Left lung (tissue), 10 donors: ENCODE measurements around the gene MXD3. TPM values are rescaled to one million over a fixed set of nuclear protein-coding genes. Genes with fewer than 3 reads are reported as not detected.

ENCODE experiments used
- ATAC-seq: fragments of 200-7000 bp; cut with Tn5 transposase; one replicate; pipeline ENCODE4 v1.9.1; 2020; ENCODE audit warnings: moderate library complexity
- DNase-seq, 4 donors: peaks; one replicate each; pipeline ENCODE4 v3.0.0-alpha.2; 2013 to 2020
- H3K27ac ChIP-seq, 2 donors: fragments of 200-600 bp; sonication (generic) in 1 of 2; one replicate each; pipeline versions ENCODE4 v1.5.0 to v1.8.0; 2020 to 2021
- H3K27me3 ChIP-seq, 2 donors: fragments of 200-600 bp; sonication (generic) in 1 of 2; one replicate each; pipeline versions ENCODE4 v1.5.0 to v1.8.0; 2020 to 2021
- H3K36me3 ChIP-seq, 2 donors: fragments of 200-600 bp; sonication (generic) in 1 of 2; one replicate each; pipeline versions ENCODE4 v1.5.0 to v1.8.0; 2020 to 2021
- H3K4me1 ChIP-seq, 2 donors: fragments of 200-600 bp; one replicate each; pipeline ENCODE4 v1.8.0; 2021
- H3K4me3 ChIP-seq, 2 donors: fragments of 200-600 bp; sonication (generic) in 1 of 2; one replicate each; pipeline versions ENCODE4 v1.5.0 to v1.8.0; 2020 to 2021; ENCODE audit warnings: mild to moderate bottlenecking in 1 of 2
- H3K9me3 ChIP-seq, 2 donors: fragments of 200-600 bp; sonication (generic) in 1 of 2; one replicate each; pipeline versions ENCODE4 v1.5.0 to v1.8.0; 2020 to 2021
- intact Hi-C, 2 donors: fragments of 100-400 bp; cut with DNase I; formaldehyde crosslinking; loops; one replicate each; pipeline versions ENCODE4 v1.11.2 to v1.14.2; 2022
- polyA plus RNA-seq, 6 donors: library from polyadenylated mRNA; unstranded; fragments of 120-200 nt; gene quantifications; one replicate each; pipeline ENCODE4 v1.2.1, GENCODE V29; 2013; ENCODE audit not compliant: insufficient read length in 6 of 6
- total RNA-seq, 2 donors: library from RNA; stranded (reverse); fragmentation: NEBNext Ultra II Directional; extraction: Animal tissue kit (Norgen Biotek cat#: 25700); gene quantifications; one replicate each; pipeline ENCODE4 v1.2.1, GENCODE V29; 2021
- TF ChIP-seq, protein P1 (sequence below), 2 donors: fragments of 200-600 bp; sonication (generic) in 1 of 2; IDR thresholded peaks; one replicate each; pipeline versions ENCODE4 v1.5.0 to v1.8.0; 2021; ENCODE audit warnings: antibody characterized with exemption in 2 of 2
- donor health status: DM: no; HTN: yes; CAD: no.
- donor health status: DM: no; HTN: no; CAD: no.

Gene MXD3
- total and polyA plus RNA-seq, 8 donors, result 10.8 to 36.5 (median 22.0) TPM

DNA sequence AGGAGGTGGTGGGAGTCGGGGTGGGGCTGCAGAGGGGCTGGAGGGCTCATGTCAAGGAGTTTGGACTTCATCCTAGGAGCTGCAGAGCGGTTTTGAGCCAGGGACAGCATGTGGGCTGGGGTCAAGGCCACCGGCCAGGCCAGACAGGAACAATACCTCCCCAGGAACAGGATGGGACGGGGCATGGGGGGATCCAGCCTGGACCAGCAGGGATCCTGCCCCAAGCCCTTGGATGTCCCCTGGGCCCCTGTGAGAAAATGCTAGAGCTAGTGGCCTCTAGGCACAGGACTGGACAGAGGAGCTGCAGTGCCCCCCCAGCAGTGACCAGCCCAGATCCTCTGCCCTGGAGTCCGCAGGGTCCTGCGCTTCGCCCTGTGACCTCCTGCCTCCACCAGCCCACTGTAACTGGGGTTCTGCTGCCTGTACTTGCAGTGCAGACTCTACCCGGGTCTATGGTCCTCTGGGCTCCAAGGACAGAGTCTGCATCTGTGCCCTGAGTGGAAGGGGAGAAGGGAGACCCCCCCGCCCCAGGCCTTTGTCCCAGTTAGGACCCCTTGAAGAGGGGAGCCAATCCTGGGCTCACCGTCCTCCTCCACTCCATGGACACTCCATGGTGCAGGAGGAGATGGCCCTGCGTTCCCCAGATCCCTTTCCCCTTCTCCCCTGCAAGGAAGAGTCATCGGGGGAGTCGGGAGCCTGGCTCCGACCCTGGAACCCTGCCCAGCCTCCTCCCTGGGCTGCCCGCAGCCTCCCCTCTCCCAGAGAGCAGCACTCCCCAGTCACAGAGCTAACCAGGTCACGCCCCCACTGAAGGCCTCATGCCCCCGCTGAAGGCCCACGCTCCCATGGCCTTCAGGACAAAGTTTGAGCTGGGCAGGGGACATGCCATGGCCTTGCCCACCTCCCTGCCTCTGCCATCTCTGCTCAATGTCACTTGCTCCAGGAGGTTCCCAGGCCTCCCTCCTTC lies 3.0 kb upstream of the MXD3 start:
- H3K9me3 ChIP-seq, result no peaks in the 10 kb centered on the region
- intact Hi-C loops, result no loop called here
- no peaks in the 10 kb centered on the region for H3K27me3 ChIP-seq
- no peak overlapping the region for H3K4me3 ChIP-seq
- H3K27ac ChIP-seq, result no peak overlapping the region
- TF ChIP-seq, protein P1, sequence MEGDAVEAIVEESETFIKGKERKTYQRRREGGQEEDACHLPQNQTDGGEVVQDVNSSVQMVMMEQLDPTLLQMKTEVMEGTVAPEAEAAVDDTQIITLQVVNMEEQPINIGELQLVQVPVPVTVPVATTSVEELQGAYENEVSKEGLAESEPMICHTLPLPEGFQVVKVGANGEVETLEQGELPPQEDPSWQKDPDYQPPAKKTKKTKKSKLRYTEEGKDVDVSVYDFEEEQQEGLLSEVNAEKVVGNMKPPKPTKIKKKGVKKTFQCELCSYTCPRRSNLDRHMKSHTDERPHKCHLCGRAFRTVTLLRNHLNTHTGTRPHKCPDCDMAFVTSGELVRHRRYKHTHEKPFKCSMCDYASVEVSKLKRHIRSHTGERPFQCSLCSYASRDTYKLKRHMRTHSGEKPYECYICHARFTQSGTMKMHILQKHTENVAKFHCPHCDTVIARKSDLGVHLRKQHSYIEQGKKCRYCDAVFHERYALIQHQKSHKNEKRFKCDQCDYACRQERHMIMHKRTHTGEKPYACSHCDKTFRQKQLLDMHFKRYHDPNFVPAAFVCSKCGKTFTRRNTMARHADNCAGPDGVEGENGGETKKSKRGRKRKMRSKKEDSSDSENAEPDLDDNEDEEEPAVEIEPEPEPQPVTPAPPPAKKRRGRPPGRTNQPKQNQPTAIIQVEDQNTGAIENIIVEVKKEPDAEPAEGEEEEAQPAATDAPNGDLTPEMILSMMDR (IDR thresholded peaks at IDR 0.05), result no peak
- DNase-seq (no peak), ATAC-seq (no peak)
- H3K4me1 ChIP-seq, result peaks cover 11 to 38% of the 10 kb centered on the region in 2 donors
- peaks cover 0 to 6% of the 10 kb centered on the region in 2 donors for H3K36me3 ChIP-seq

DNA sequence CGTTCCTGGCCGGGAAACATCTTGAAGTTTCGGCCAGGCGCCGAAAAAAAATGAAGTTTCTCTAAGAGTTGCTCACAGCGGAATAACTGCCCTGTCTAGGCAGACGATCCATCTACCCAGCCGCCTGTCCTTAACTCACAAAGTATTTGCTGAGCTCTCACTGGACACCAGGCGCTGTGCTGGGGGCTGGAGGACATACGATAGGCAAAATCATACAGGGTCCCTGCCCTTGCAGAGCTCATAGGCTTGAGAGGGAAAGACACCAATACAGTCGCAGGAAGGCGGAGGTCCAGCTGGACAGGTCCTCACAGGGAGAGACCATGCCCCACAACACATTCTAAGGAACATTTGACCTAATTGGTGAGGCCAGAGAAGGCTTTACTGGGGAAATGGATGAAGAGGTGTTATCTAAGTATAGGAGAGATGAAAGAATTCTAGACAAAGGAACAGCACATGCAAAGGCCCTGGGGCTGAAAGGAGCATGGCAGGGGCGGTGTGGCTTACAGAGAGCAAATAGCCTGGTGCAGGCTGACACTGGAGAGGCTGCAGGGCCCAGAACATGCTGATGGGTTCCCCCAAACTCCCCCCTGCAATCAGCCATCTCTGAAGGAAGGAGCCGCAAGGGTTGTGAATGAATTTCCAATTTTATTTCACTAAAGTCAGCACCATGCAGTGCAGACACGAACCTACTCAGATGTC lies 2.0 kb upstream of the MXD3 start:
- Histone ChIP-seq H3K4me3 (no peak overlapping the region), H3K9me3 (no peaks in the 10 kb centered on the region), H3K4me1 (peaks cover 11 to 45% of the 10 kb centered on the region in 2 donors), H3K27ac (no peak overlapping the region), H3K27me3 (no peaks in the 10 kb centered on the region), H3K36me3 (peaks cover 0 to 6% of the 10 kb centered on the region in 2 donors)
- intact Hi-C loops, result no loop called here
- TF ChIP-seq, protein P1 (IDR thresholded peaks at IDR 0.05), result no peak
- no peak for DNase-seq
- no peak for ATAC-seq

DNA sequence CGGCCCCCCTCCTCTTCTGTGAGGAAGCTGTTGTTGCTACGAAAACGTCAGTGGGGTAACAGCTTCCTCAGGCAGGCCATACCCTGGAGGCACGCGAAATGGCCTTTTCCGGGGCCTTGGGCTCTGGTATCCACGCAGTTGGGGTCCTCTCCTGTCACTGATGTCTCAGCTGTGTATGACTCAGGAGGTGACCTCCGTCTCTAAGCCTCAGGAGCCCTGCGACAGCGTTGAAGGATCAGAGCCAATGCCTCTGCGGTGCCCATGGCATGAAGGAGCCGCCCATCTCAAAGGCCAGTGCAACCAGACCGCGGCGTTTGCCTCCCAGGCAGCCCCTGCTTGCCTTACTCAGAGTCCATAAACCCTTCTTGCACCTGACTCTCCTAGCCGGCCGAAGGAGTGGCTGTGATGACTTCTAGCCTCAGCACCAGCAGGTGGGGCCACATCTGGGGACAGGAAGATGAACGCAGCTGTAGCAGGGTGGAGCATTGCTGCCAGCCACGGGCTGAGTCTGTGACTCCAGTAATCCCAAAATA lies 1.0 kb upstream of the MXD3 start:
- ATAC-seq, result no peak
- TF ChIP-seq, protein P1 (IDR thresholded peaks at IDR 0.05), result no peak
- intact Hi-C loops, result no loop called here

DNA sequence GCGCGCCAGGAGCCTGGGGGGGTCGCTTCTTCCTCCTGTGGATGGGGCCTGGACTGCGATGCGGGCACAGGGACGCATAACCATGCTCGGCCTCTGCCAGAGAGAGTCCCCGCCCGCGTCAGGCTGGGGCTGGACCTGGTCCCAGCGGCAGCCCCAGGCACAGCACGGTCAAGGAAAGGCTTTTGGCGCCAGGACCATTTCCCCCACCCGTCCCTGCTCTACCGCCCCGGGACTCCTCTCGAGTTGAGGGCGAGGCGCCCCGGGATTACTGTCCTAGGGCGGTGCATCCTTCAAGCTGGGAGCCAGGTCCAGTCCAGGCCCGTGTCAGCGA lies 341 bp downstream of the MXD3 start:
- TF ChIP-seq, protein P1 (IDR thresholded peaks at IDR 0.05), result no peak

More for the DNA sequence above, 1.0 kb upstream of the MXD3 start:
- no peaks in the 10 kb centered on the region for H3K9me3 ChIP-seq
- H3K4me3 ChIP-seq, result peak overlapping the region; percentile 44 to 55
- H3K27me3 ChIP-seq, result no peaks in the 10 kb centered on the region
- no peak overlapping the region for H3K27ac ChIP-seq
- H3K4me1 ChIP-seq, result peaks cover 11 to 55% of the 10 kb centered on the region in 2 donors
- DNase-seq, result no peak
- H3K36me3 ChIP-seq, result peaks cover 0 to 10% of the 10 kb centered on the region in 2 donors

More for the DNA sequence above, 341 bp downstream of the MXD3 start:
- H3K27ac ChIP-seq, result peak overlapping the region in 1 of 2 donors; percentile 89
- no peaks in the 10 kb centered on the region for H3K27me3 ChIP-seq
- H3K4me1 ChIP-seq, result peaks cover 17 to 69% of the 10 kb centered on the region in 2 donors
- peak; percentile 10 for ATAC-seq
- H3K36me3 ChIP-seq, result peaks cover 0 to 17% of the 10 kb centered on the region in 2 donors
- peak overlapping the region; percentile 44 to 55 for H3K4me3 ChIP-seq
- no peak for DNase-seq
- H3K9me3 ChIP-seq, result no peaks in the 10 kb centered on the region
- intact Hi-C loops, result no loop called here
